ENCODE data around the gene MRPL36. TPM values are rescaled to one million over a fixed set of nuclear protein-coding genes. Genes with fewer than 3 reads are reported as not detected.
"Not testable (repeated sequence)": the region's sequence is repeated elsewhere in the genome, so short reads cannot be mapped to it uniquely, and the experiment has no call there.

The MRPL36 gene
- total RNA-seq, 1 experiment from 2014 or later: 50.5 TPM

DNA sequence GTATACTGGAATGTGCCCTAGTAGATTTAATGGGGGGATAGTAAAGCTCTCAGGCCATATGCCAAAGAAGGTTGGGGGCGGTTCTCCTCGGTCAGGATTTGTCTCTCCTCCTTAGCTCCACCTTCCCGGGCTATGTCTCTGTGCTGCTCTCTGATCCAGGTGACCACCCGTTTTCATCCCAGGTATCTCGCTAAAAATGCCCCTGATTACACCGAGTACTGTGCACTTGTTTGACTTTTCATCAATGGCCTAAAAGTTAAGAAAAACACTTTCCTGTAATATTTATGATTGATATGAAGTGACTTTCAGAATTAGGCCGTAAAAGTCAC is 2.3 kb upstream of the MRPL36 start:
- in situ Hi-C loops (cut with HindIII; ENCODE audit: low pct_unique_long_range_greater_than_20kb, low sequenced_read_pairs): no loop called here
- DNase-seq (ENCODE audit: low read depth): no peak

DNA sequence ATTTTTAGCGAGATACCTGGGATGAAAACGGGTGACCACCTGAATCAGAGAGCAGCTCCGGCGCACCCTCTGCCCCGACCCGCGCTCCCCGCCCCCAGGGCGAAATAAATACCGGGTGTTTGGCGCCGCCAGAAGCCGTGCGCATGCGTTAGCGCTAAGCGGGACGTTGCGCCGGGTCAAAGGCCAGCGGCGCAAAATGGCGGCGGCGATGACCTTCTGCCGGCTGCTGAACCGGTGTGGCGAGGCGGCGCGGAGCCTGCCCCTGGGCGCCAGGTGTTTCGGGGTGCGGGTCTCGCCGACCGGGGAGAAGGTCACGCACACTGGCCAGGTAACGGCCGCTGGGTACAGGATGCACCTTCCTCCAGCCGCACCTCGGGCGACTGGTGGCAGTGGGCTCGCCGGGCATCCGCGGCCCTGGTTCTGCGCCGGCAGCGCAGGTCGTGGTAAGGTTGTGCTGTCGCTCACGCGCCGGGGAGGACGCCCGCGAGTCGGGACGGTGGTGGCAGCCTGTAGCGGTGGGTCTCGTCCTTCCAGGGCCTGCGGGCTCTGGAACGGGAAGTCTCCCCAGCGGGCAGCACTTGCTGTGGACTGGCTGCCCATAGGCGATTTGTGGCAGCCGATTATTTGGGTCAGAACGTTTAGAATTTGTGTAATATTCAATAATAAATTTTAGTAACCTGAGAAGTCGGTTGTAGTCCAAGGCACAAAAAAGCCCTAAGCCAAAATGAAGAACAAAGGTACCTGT is 1.8 kb upstream of the MRPL36 start, which contains the start of gene NDUFS6:
Gene NDUFS6 (plus strand): TSS at position 186 of the 745 bp plus-strand sequence. CDS start 11 bp downstream, at position 197.
- in situ Hi-C loops (cut with HindIII; ENCODE audit: low pct_unique_long_range_greater_than_20kb, low sequenced_read_pairs): no loop called here
- peak; percentile 66 for DNase-seq (ENCODE audit: low read depth)

DNA sequence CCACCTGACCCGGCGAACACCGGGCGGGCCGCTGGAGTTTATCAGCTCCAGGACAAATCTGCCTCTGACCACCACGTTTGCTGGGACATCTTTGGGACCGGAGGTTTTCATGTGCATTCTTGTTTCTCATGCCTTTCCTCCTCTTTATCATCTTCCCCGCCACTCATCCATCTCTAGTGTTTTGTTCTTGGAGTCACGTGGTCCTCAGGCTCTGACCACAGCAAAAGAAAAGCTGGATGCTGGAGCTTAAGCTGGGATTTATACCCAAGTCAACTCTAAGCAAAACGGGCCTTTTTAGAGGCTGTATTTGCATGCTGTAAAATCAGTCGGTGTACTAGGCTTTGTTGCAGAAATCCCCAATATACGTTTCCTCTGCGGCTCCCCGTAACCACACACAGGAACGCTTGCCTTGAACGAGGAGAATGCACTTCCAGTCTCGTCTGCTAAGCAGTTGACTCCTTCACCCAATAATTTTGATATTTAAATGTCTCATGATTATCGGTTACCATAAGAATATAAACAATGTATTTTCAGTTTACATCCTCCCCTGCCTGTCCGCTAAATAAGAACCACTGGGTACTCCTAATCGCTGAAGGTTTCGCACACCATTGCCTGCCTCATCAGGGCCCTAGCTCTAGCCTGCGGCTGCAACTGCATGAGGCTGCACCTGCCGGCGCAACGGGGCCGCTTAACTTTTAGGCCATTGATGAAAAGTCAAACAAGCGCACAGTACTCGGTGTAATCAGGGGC is 1.0 kb upstream of the MRPL36 start:
- in situ Hi-C loops (cut with HindIII; ENCODE audit: low pct_unique_long_range_greater_than_20kb, low sequenced_read_pairs): no loop called here
- peak; percentile 62 for DNase-seq (ENCODE audit: low read depth)

DNA sequence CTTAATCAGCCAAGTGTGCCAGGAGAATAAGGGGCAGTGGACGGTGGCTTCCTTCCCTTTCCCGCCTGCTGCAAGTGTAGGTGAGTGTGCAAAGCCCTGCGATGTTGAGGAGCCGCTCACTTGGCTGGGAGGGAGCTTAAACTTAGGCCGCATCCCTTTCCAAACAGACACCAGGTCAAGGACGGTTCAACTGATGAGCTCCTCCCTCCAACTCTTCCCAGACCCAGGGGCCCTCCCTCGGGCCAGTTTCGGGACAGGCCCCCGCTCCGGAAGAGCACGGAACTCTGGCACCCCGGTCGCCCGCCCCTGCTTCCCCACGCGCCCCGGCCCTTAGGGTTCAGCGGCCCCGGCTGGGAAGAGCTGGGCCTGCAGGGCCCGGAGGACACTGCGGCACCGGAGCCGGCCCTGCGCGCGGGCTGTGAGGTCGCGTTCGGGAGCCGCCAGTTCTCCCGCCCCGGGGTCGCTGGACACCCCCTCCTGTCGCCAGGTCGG is 481 bp downstream of the MRPL36 start:
- in situ Hi-C loops (cut with HindIII; ENCODE audit: low pct_unique_long_range_greater_than_20kb, low sequenced_read_pairs): no loop called here
- DNase-seq (ENCODE audit: low read depth): peak; percentile 26

DNA sequence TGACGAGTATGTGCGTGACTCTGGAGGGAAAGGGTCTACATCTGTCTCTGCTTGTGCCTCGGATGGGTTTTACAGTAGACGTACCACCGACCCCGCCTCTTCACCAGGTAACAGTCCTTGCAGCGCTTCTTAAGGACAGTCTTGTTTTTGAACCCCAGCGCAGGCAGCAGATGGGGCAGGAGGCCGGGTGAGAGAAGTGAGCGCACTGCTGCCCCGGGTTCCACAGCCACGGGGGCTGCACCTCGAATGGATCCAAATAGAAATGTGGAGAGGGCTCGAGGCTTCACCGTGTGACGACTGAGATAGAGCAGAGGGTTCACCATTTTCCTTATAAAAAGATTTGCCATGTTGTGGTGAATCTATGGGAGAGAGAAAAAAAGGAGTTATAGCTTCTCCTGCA is 1.0 kb downstream of the MRPL36 start:
- in situ Hi-C loops (cut with HindIII; ENCODE audit: low pct_unique_long_range_greater_than_20kb, low sequenced_read_pairs): not testable (repeated sequence)

DNA sequence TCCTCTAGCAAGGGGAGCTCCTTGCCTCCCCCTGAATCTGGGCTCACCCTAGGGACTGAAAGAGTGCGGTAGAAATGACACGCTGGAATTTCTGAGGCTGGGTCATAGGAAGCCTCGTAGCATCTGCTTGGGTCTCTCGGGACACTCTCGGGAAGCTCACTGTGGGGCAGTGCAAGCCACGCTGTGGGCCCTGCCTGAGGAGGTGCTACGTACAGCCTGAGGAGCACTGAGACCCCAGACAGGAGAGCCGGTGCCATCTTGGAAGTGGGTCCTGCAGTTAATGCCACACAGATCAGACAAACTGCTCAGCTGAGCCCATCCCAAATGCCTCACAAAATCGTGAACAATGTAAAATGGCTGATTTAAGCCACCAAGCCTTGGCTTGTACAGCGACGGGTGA is 1.8 kb downstream of the MRPL36 start:
- in situ Hi-C loops (cut with HindIII; ENCODE audit: low pct_unique_long_range_greater_than_20kb, low sequenced_read_pairs): no loop called here
- DNase-seq (ENCODE audit: low read depth): no peak

More for the DNA sequence above, 1.0 kb downstream of the MRPL36 start:
- DNase-seq (ENCODE audit: low read depth): not testable (repeated sequence)

DNA sequence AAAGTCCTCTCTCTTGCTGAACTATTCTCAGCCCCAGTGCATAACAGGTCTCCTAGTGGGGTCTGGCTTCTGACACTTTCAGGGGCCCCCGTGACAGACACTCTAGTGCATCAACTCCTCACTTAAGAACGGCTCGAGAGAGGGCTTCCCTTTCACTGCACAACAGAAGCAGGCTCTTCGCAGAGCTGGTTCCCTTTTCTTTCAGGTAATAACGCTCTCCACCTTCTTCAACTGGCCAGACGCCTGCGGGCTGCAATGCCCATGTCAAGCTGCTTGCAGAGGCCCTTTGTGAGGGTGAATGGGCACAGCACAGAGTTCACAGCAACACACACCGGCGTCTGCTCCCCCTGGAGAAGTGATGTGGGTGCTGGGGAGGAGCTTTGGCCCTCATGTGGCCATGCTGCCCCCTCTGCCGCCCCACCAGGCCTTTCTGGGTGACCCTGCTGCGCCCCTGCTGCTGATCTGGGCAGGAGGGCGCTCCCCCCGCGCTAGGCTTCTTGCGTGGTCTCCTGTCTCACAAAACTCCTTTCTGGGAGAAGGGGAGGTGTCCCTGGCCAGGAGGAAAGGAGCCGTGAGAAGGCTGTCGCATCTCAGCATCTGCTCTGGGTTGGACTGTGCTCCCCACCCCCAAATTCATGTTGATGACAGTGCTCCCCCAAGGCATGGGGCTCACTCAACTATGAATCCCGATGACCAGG is 2.4 kb downstream of the MRPL36 start:
- in situ Hi-C loops (cut with HindIII; ENCODE audit: low pct_unique_long_range_greater_than_20kb, low sequenced_read_pairs): no loop called here
- DNase-seq (ENCODE audit: low read depth): no peak

DNA sequence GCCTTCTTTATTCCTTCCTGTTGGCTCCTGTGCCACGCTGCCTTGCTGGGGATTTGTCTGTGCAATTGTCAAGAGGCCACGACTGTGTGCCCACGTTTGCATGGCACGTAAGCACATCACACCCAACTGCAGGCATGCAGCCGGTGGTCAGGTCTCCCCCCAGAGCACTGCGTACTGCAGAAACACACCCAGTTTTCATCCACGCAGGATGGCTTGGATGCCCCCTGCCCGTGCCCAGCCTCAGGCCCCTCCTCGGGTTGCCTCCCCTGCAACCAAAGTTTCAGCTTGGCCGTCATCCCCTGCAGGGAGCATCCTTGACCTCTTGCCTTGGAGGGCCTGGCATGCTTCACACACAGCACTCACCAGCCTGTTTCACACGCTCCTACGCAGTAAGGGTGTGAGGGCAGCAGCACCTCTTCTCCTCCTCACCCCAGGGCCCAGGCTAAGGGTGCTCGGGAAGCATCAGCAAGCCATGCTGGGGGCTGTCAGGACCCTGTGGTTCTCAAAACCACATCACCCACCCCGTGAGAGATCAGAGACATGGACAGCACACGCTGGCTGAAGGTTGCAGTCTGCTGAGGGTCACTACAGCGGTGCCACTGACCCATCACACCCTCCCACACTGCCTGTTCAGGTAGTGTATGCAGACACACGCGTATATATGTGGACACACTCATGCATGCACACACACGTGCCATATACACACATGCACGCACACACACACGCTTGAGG is 3.1 kb downstream of the MRPL36 start:
- in situ Hi-C loops (cut with HindIII; ENCODE audit: low pct_unique_long_range_greater_than_20kb, low sequenced_read_pairs): no loop called here
- no peak for DNase-seq (ENCODE audit: low read depth)

DNA sequence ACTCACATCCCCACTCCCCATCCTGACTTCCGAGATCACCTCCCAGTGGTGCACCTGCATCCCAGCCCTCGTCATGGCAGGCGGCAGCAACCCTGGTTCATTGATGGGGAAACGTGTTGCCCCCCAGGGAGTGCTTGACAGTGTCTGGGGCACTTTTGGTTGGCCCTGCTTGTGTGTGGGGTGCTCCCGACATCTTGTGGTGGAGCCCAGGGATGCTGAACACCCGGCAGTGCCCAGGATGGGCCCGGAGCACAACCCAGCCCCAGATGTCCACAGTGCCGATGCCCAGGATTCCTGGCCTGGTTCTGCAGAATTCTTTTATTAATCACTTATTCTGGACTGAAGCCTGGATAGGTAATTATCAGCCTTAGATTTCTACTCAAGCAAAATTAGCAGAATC is 3.7 kb downstream of the MRPL36 start:
- DNase-seq (ENCODE audit: low read depth): no peak
- in situ Hi-C loops (cut with HindIII; ENCODE audit: low pct_unique_long_range_greater_than_20kb, low sequenced_read_pairs): no loop called here

DNA sequence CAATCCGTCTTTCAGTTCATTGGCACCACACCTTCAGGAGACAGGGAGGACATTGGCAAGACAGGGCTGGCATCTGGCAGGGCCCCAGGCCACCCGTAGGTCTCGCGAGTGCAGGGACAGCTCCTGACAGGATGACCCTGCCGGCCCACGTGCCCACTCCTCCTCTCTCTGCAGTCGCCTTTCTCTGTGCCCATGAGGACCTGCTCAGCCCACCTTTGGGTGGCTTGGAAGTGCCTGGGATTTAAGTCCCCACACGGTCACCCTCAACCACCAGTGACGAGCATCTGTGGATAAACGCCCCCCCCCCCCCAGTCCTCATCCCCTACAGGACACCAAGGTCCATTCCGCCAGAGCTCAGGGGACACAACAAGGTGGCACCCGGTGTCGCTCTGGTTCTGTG is 4.1 kb downstream of the MRPL36 start:
- DNase-seq (ENCODE audit: low read depth): no peak
- in situ Hi-C loops (cut with HindIII; ENCODE audit: low pct_unique_long_range_greater_than_20kb, low sequenced_read_pairs): no loop called here

DNA sequence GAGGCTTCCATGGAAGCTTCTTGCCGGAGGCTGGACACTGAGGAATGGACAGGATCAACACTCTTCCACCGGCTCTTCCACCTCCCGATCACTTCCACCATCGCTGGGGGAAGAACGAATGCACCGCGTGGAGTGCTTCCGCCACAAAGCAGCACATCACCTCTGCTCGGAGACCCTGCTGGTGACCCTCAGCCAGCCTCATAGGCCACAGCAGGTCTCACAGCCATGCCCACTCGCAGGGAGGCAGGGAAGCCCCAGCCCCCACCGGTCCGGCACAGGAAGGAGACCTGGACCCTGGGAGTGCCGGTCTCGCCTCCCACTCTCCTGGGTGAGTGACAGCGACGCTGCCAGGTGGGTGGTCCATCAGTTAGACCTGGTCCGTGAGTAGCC is 4.7 kb downstream of the MRPL36 start:
- in situ Hi-C loops (cut with HindIII; ENCODE audit: low pct_unique_long_range_greater_than_20kb, low sequenced_read_pairs): no loop called here
- no peak for DNase-seq (ENCODE audit: low read depth)

DNA sequence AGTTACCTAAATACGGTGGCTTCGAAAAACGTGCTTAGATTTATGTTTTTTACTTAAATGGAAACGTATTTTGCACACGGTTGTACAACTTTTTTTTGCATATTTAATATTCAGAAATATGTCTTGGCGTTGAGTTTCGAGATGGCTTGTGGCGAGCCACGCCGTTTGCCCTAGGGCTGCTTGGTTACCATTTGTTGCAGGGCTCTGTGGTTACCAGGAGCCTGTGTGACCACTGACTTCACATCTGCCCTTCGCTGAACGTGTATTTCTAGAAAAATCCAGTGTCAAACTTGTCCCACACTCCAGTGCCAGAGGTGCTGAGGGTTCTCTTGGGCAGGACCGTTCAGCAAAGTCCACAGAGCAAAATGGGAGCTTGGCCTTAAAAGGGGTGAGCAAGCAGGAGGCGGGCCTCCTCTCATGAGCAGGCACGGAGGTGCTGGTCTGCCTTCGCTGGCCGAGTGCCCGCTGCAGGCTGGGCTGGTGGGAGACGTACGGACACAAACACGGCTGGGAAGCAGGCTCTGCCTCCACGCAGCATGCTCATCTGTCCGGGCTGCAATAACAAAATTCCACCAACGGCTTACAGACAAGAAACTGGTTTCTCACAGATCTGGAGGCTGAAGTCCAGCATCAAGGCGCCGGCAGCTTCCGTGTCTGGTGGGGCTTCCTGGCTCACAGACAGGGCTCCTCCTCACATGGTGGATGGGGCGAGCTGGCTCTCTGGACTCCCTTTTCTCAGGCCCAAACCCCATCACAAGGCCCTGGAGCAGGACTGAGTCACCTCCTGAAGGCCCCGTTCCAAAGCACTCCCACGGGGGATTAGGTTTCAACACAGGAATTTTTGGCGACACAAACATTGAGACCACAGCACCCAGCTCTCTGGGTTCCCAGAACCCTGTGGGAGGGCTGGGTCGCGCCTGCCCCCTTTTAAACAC is 5.4 kb downstream of the MRPL36 start:
- no peak for DNase-seq (ENCODE audit: low read depth)
- in situ Hi-C loops (cut with HindIII; ENCODE audit: low pct_unique_long_range_greater_than_20kb, low sequenced_read_pairs): no loop called here

DNA sequence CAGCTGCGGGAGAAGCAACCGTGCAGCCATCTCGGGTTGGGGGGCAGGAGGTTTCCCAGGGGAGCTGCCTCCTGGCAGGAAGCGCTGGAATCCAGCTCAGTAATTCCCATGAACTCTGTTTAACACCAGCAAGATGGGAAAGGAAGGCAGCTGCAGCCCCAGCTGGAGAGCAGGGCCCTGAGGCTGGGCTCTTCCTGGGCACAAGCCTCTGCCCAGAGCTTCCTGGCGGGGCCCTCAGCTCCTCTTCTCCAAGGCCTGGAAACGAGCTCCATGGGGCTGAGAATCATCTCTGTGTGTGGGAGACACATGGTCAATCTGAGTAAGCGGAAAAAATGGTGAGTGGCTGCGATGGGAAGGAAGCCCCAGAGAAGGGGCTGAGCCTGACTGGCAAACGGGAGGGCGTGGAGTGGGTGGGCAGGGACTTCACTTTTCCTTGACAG is 6.3 kb downstream of the MRPL36 start:
- in situ Hi-C loops (cut with HindIII; ENCODE audit: low pct_unique_long_range_greater_than_20kb, low sequenced_read_pairs): no loop called here
- DNase-seq (ENCODE audit: low read depth): no peak

DNA sequence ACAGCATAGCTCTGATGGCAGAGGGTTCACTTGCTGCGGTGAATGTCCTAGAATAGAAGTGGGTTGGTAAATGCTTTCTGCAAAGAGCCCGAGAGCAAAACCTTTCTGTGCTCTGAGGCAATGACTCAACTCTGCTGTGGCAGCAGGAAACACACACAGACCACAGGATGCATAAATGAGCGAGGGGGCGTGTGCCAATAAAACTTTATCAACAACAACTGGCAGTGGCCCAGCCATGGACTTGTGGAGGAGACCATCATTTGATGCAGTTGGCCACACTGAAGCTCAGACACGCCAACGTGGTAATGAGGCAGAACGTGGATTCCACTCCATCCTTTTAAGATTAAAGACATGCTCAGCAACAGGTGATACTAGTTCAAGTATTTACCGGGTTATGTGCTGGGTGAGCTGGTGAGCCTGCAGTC is 6.8 kb downstream of the MRPL36 start:
- DNase-seq (ENCODE audit: low read depth): peak; percentile 42
- in situ Hi-C loops (cut with HindIII; ENCODE audit: low pct_unique_long_range_greater_than_20kb, low sequenced_read_pairs): no loop called here

DNA sequence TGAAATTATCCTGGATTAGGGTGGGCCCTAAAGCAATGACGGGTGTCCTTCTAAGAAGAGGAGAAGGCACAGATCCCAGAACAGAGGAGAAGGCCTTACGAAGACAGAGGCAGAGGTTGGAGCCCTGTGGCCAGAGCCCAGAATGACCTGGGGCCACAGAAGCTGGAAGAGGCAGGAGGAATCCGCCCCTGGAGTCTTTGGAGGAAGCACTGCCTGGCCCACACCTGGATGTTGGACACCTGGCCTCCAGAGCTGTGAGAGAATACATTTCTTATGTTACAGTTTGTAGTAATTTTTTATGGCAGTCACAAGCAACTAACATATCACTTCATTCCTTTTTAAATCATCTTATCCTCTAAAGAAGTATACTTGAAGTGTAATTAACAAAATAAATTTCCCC is 8.5 kb downstream of the MRPL36 start:
- in situ Hi-C loops (cut with HindIII; ENCODE audit: low pct_unique_long_range_greater_than_20kb, low sequenced_read_pairs): no loop called here
- DNase-seq (ENCODE audit: low read depth): no peak

DNA sequence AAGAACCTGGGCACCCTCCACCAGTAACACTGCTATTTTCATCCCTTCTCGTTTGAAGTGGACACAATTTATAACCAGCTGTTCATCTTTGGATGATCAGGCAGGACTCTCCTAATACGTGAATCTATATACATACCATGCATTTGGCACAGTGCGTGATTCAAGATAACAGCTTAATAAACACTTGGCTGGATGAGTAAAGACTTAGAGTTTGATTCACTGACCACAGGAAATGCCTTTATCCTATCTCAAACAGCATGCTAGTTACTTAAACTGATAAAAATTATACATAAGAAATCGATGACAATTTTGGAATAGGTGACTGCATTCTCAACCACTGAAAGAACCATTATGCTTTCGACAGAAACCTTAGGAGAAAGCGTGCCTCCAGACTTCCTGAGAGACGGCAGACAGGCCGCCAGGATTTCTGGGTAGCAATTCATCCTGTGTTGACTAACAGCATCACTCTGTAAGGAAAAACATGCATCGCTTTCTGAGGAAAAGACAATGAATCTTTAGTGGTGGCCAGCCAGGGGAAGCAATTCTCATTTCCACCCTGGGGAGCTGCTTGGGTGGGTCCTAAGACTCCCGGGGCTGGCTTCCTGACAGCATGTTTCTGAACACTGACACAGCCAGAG is 9.7 kb downstream of the MRPL36 start:
- in situ Hi-C loops (cut with HindIII; ENCODE audit: low pct_unique_long_range_greater_than_20kb, low sequenced_read_pairs): no loop called here
- no peak for DNase-seq (ENCODE audit: low read depth)

DNA sequence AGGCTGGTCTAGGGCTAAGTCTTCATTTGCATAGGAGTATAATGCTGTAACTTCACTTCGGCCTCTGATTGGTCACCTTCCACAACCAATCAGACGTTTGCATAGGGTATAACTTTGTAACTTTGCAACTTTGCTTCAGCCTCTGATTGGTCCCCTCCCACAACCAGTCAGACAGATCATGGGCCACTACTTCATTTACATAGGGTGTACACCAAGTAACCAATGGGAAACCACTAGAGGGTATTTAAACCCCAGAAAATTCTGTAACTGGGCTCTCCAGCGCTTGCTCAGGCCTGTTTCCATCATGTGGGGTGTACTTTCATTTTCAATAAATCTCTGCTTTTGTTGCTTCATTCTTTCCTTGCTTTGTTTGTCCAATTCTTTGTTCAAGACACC is 10.2 kb downstream of the MRPL36 start:
- peak; percentile 65 for DNase-seq (ENCODE audit: low read depth)
- in situ Hi-C loops (cut with HindIII; ENCODE audit: low pct_unique_long_range_greater_than_20kb, low sequenced_read_pairs): not testable (repeated sequence)

Data from Caki2 (cell line).